Transverse colon (tissue), 4 donors: Measurements from ENCODE around the gene FOXJ3. TPM values are rescaled to one million over a fixed set of nuclear protein-coding genes. Genes with fewer than 3 reads are reported as not detected.

ENCODE experiments used
- DNase-seq: peaks from one replicate; pipeline ENCODE4 v3.0.0-alpha.2; 2019
- H3K27ac ChIP-seq, 4 donors: fragments of 200-600 bp; sonication (generic); 2 replicates each; pipeline ENCODE4 v1.5.1; 2016 to 2018; ENCODE audit warnings: inconsistent platforms in 4 of 4
- H3K27me3 ChIP-seq: fragments of 200-600 bp; sonication (generic); 2 replicates; pipeline ENCODE4 v1.5.1; 2017; ENCODE audit warnings: inconsistent platforms
- H3K36me3 ChIP-seq, 4 donors: fragments of 200-600 bp; sonication (generic); 2 replicates each; pipeline ENCODE4 v1.5.1; 2017 to 2019; ENCODE audit warnings: inconsistent platforms in 4 of 4
- H3K4me1 ChIP-seq, 4 donors: fragments of 200-600 bp; sonication (generic); 2 replicates each; pipeline ENCODE4 v1.5.1; 2017 to 2020; ENCODE audit warnings: inconsistent platforms in 4 of 4
- H3K4me3 ChIP-seq, 4 donors: fragments of 200-600 bp; sonication (generic); 1 replicate in 1 of 4; 2 replicates in 3 of 4; pipeline versions ENCODE4 v1.5.1 to v1.6.1; 2017 to 2019; ENCODE audit warnings: inconsistent platforms in 4 of 4
- H3K9me3 ChIP-seq, 2 donors: fragments of 200-600 bp; sonication (generic); 2 replicates each; pipeline ENCODE4 v1.5.1; 2017 to 2019; ENCODE audit warnings: inconsistent platforms in 2 of 2
- EP300 ChIP-seq: sonication (generic); formaldehyde crosslinking; IDR thresholded peaks from one replicate; pipeline ENCODE4 v1.6.1; 2017; ENCODE audit warnings: antibody characterized with exemption, low read depth
- POLR2A ChIP-seq: fragments of 450-650 bp; IDR thresholded peaks from one replicate; pipeline ENCODE4 v1.6.1; 2016; ENCODE audit warnings: antibody characterized with exemption, mild to moderate bottlenecking, moderate library complexity
- POLR2AphosphoS5 ChIP-seq, 3 donors: sonication (generic); formaldehyde crosslinking; IDR thresholded peaks; one replicate each; pipeline ENCODE4 v1.6.1; 2016; ENCODE audit warnings: antibody characterized with exemption in 3 of 3
- WGBS, 2 donors: methylation state at CpG; one replicate each; pipeline ENCODE4 v1.1.5; 2018; ENCODE audit warnings: low coverage in 1 of 2; 5-methylcytosine and 5-hydroxymethylcytosine counted together
- in situ Hi-C, 4 donors: fragments of 200-750 bp; cut with MboI; loops; one replicate each; pipeline versions ENCODE4 v1.15.0 to v1.15.1; 2017; ENCODE audit warnings: low sequenced_read_pairs in 3 of 4, low pct_ligation_motif_present in 1 of 4, low pct_unique_long_range_greater_than_20kb in 1 of 4
- intact Hi-C: fragments of 100-400 bp; cut with DNase I; formaldehyde crosslinking; loops from one replicate; pipeline ENCODE4 v1.15.1; 2023; ENCODE audit warnings: low total_unique reads
- total RNA-seq, 4 donors: library from RNA; depleted of rRNA; stranded (reverse); fragments of >200 nt; gene quantifications; one replicate each; pipeline ENCODE4 v1.1.0, GENCODE V29; 2016
- TF ChIP-seq, protein P1 (sequence below), 5 experiments: fragments of 200-600 bp in 3 of 5; fragments of 450-650 bp in 2 of 5; sonication (generic) in 3 of 5; IDR thresholded peaks; 1 replicate in 2 of 5; 2 replicates in 3 of 5; pipeline ENCODE4 v1.5.1; 2016 to 2017; ENCODE audit warnings: antibody characterized with exemption in 5 of 5, inconsistent platforms in 3 of 5, mild to moderate bottlenecking in 2 of 5, moderate library complexity in 1 of 5

FOXJ3 gene
- total RNA-seq, 4 donors from 2014 or later = 18.5 to 62.1 (median 38.6) TPM

DNA sequence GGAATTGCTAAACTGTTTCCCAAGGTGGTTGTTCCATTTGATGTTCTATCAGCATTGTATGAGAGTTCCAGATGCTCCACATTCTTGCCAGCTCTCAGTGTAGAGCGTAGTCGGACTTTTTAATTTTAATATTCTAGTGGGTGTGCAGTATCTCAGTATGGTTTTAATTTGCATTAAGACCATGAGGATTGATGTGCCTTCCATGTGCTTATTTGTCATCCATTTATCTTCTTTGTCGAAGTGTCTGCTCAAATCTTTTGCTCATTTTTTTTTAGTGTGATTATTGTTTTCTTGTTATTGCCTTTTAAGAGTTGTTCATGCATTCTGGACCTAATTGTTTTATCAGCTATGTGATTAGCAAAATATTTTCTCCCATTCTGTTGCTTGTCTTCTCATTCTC is 195.6 kb downstream of the FOXJ3 start:
- Histone ChIP-seq H3K9me3 (no peaks in the 10 kb centered on the region), H3K4me1 (no peaks in the 10 kb centered on the region), H3K36me3 (no peaks in the 10 kb centered on the region), H3K27me3 (peaks cover 16% of the 10 kb centered on the region), H3K4me3 (no peak overlapping the region), H3K27ac (no peak overlapping the region)
- DNase-seq = no peak
- 95 to 97% methylated on average over 3 of the region's 3 CpGs for WGBS, 2 donors
- intact Hi-C loops (no loop called here), in situ Hi-C loops (loop anchor here in 1 of 4 donors (25.0 kb wide), 2 partner anchors 577 to 598 kb away; partner anchors contain the start of gene CLDN19)
- TF ChIP-seq EP300 = no peak
- TF ChIP-seq, protein P1, sequence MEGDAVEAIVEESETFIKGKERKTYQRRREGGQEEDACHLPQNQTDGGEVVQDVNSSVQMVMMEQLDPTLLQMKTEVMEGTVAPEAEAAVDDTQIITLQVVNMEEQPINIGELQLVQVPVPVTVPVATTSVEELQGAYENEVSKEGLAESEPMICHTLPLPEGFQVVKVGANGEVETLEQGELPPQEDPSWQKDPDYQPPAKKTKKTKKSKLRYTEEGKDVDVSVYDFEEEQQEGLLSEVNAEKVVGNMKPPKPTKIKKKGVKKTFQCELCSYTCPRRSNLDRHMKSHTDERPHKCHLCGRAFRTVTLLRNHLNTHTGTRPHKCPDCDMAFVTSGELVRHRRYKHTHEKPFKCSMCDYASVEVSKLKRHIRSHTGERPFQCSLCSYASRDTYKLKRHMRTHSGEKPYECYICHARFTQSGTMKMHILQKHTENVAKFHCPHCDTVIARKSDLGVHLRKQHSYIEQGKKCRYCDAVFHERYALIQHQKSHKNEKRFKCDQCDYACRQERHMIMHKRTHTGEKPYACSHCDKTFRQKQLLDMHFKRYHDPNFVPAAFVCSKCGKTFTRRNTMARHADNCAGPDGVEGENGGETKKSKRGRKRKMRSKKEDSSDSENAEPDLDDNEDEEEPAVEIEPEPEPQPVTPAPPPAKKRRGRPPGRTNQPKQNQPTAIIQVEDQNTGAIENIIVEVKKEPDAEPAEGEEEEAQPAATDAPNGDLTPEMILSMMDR (IDR thresholded peaks at IDR 0.05) = no peak
- TF ChIP-seq POLR2A = no peak

DNA sequence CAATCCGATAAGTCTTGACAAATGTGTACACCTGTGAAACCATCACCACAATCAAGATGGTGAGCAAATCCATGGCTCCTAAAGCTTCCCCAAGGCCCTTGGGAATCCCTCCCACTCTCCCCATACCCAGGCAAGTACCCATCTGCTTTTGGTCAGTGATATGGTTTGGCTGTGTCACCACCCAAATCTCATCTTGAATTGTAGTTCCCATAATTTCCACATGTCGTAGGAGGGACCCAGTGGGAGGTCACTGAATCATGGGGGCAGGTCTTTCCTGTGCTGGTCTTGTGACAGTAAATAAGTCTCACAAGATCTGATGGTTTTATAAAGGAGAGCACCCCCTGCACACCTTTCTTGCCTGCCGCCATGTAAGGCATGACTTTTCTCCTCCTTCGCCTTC is 196.4 kb downstream of the FOXJ3 start:
- intact Hi-C loops (no loop called here), in situ Hi-C loops (loop anchor here in 1 of 4 donors (25.0 kb wide), 2 partner anchors 576 to 599 kb away; partner anchors contain the start of gene CLDN19)
- 86 to 92% methylated on average over 2 to 4 of the region's 4 CpGs for WGBS, 2 donors
- H3K9me3 ChIP-seq = no peaks in the 10 kb centered on the region
- H3K27ac ChIP-seq = no peak overlapping the region
- H3K4me3 ChIP-seq = no peak overlapping the region
- H3K4me1 ChIP-seq = no peaks in the 10 kb centered on the region
- DNase-seq = no peak
- no peaks in the 10 kb centered on the region for H3K36me3 ChIP-seq
- peaks cover 16% of the 10 kb centered on the region for H3K27me3 ChIP-seq
- TF ChIP-seq EP300 = no peak
- TF ChIP-seq, protein P1 (IDR thresholded peaks at IDR 0.05) = no peak
- TF ChIP-seq POLR2AphosphoS5 (IDR thresholded peaks at IDR 0.05) = no peak
- TF ChIP-seq POLR2A = no peak

- Histone ChIP-seq H3K27me3 (peaks cover 16% of the 10 kb centered on the region), H3K27ac (no peak overlapping the region), H3K9me3 (no peaks in the 10 kb centered on the region), H3K36me3 (no peaks in the 10 kb centered on the region), H3K4me3 (no peak overlapping the region), H3K4me1 (no peaks in the 10 kb centered on the region)
- intact Hi-C loops = no loop called here
- 70 to 80% methylated on average over 2 to 10 of the region's 10 CpGs for WGBS, 2 donors
- DNase-seq = no peak
- TF ChIP-seq POLR2AphosphoS5 (IDR thresholded peaks at IDR 0.05) (no peak), POLR2A (no peak), EP300 (no peak)
- TF ChIP-seq, protein P1 (IDR thresholded peaks at IDR 0.05) = no peak
- in situ Hi-C loops = loop anchor here in 1 of 4 donors (25.0 kb wide), 2 partner anchors 575 to 600 kb away; partner anchors contain the start of gene CLDN19
These were observed 197.3 kb downstream of the FOXJ3 start for GRCh38 chr1:42137766-42138165.

GRCh38 chr1:42136466-42136865 is 198.6 kb downstream of the FOXJ3 start:
- H3K4me3 ChIP-seq = no peak overlapping the region
- H3K27me3 ChIP-seq = peaks cover 3% of the 10 kb centered on the region
- no peaks in the 10 kb centered on the region for H3K9me3 ChIP-seq
- H3K27ac ChIP-seq = no peak overlapping the region
- no peaks in the 10 kb centered on the region for H3K4me1 ChIP-seq
- in situ Hi-C loops (loop anchor here in 1 of 4 donors (25.0 kb wide), 2 partner anchors 574 to 601 kb away; partner anchors contain the start of gene CLDN19), intact Hi-C loops (no loop called here)
- TF ChIP-seq, protein P1 (IDR thresholded peaks at IDR 0.05) = no peak
- no peak for TF ChIP-seq POLR2AphosphoS5 (IDR thresholded peaks at IDR 0.05)
- TF ChIP-seq POLR2A = no peak
- no peak for TF ChIP-seq EP300
- no peak for DNase-seq
- no peaks in the 10 kb centered on the region for H3K36me3 ChIP-seq
